HEK293 (cell line): Measurements from ENCODE around the gene RRP15.

Experiments
- BCL11B ChIP-seq: fragments of 450-650 bp; formaldehyde crosslinking; IDR thresholded peaks from 2 replicates; pipeline ENCODE4 v1.5.1; 2016; ENCODE audit warnings: low read depth, missing biosample characterization, missing genetic modification characterization
- CTCF ChIP-seq: fragments of 450-650 bp; formaldehyde crosslinking; IDR thresholded peaks from 2 replicates; pipeline ENCODE4 v1.5.1; 2016; ENCODE audit warnings: missing biosample characterization, missing genetic modification characterization
- EGR2 ChIP-seq: fragments of 450-650 bp; formaldehyde crosslinking; IDR thresholded peaks from 2 replicates; pipeline ENCODE4 v1.5.1; 2016; ENCODE audit warnings: low read depth, missing biosample characterization, missing genetic modification characterization
- ELK4 ChIP-seq: IDR thresholded peaks from 2 replicates; pipeline ENCODE4 v1.6.1; 2011; ENCODE audit warnings: mild to moderate bottlenecking, low read depth, low read length, borderline replicate concordance
- IKZF3 ChIP-seq: fragments of 450-650 bp; IDR thresholded peaks from 2 replicates; pipeline ENCODE4 v1.5.0; 2018; ENCODE audit warnings: missing biosample characterization, mild to moderate bottlenecking, missing genetic modification characterization, moderate library complexity
- KLF16 ChIP-seq: fragments of 450-650 bp; formaldehyde crosslinking; IDR thresholded peaks from 2 replicates; pipeline ENCODE4 v1.5.1; 2017; ENCODE audit warnings: missing biosample characterization, missing genetic modification characterization
- MEIS1 ChIP-seq: sonication (generic); formaldehyde crosslinking; IDR thresholded peaks from 2 replicates; pipeline ENCODE4 v1.8.1; 2022; ENCODE audit warnings: missing genetic modification reagents, mild to moderate bottlenecking, borderline replicate concordance
- PBX3 ChIP-seq: sonication (generic); formaldehyde crosslinking; IDR thresholded peaks from 2 replicates; pipeline ENCODE4 v1.8.1; 2022; ENCODE audit warnings: mild to moderate bottlenecking, moderate library complexity, missing genetic modification reagents
- PRDM2 ChIP-seq: fragments of 450-650 bp; formaldehyde crosslinking; IDR thresholded peaks from 2 replicates; pipeline ENCODE4 v1.5.1; 2016; ENCODE audit warnings: missing biosample characterization, missing genetic modification characterization, borderline replicate concordance
- ZBTB6 ChIP-seq: fragments of 450-650 bp; formaldehyde crosslinking; IDR thresholded peaks from 2 replicates; pipeline ENCODE4 v1.5.1; 2017; ENCODE audit warnings: missing biosample characterization, missing genetic modification characterization
- ZNF157 ChIP-seq: fragments of 450-650 bp; formaldehyde crosslinking; IDR thresholded peaks from 2 replicates; pipeline ENCODE4 v1.5.1; 2016; ENCODE audit warnings: missing biosample characterization, missing genetic modification characterization
- ZNF174 ChIP-seq: fragments of 450-650 bp; formaldehyde crosslinking; IDR thresholded peaks from 2 replicates; pipeline ENCODE4 v1.5.0; 2017; ENCODE audit warnings: missing biosample characterization, mild to moderate bottlenecking, missing genetic modification characterization
- ZNF175 ChIP-seq: fragments of 450-650 bp; formaldehyde crosslinking; IDR thresholded peaks from 2 replicates; pipeline ENCODE4 v1.5.1; 2016; ENCODE audit warnings: missing biosample characterization, missing genetic modification characterization
- ZNF184 ChIP-seq: fragments of 450-650 bp; IDR thresholded peaks from 2 replicates; pipeline ENCODE4 v1.5.1; 2018; ENCODE audit warnings: missing biosample characterization, mild to moderate bottlenecking, missing genetic modification characterization
- ZNF214 ChIP-seq: fragments of 450-650 bp; formaldehyde crosslinking; IDR thresholded peaks from 2 replicates; pipeline ENCODE4 v1.5.1; 2017; ENCODE audit warnings: missing biosample characterization, mild to moderate bottlenecking, missing genetic modification characterization, borderline replicate concordance
- ZNF223 ChIP-seq: fragments of 450-650 bp; formaldehyde crosslinking; IDR thresholded peaks from 2 replicates; pipeline ENCODE4 v1.5.1; 2016; ENCODE audit warnings: missing biosample characterization, missing genetic modification characterization
- ZNF24 ChIP-seq: fragments of 450-650 bp; formaldehyde crosslinking; IDR thresholded peaks from 2 replicates; pipeline ENCODE4 v1.5.1; 2016; ENCODE audit warnings: missing biosample characterization, missing genetic modification characterization
- ZNF266 ChIP-seq: fragments of 450-650 bp; formaldehyde crosslinking; IDR thresholded peaks from 2 replicates; pipeline ENCODE4 v1.5.1; 2016; ENCODE audit warnings: missing biosample characterization, missing genetic modification characterization, low read depth
- ZNF341 ChIP-seq: fragments of 450-650 bp; formaldehyde crosslinking; IDR thresholded peaks from 2 replicates; pipeline ENCODE4; 2016; ENCODE audit warnings: low read depth, missing biosample characterization, missing genetic modification characterization
- ZNF501 ChIP-seq: fragments of 450-650 bp; formaldehyde crosslinking; IDR thresholded peaks from 2 replicates; pipeline ENCODE4 v1.5.1; 2016; ENCODE audit warnings: missing biosample characterization, missing genetic modification characterization
- ZNF544 ChIP-seq: fragments of 450-650 bp; formaldehyde crosslinking; IDR thresholded peaks from 2 replicates; pipeline ENCODE4 v1.5.0; 2017; ENCODE audit warnings: missing biosample characterization, missing genetic modification characterization
- ZNF561 ChIP-seq: fragments of 450-650 bp; IDR thresholded peaks from 2 replicates; pipeline ENCODE4 v1.5.1; 2018; ENCODE audit warnings: missing biosample characterization, missing genetic modification characterization, borderline replicate concordance
- ZNF585B ChIP-seq: fragments of 450-650 bp; formaldehyde crosslinking; IDR thresholded peaks from 2 replicates; pipeline ENCODE4 v1.5.1; 2016; ENCODE audit warnings: missing biosample characterization, missing genetic modification characterization
- ZNF600 ChIP-seq: fragments of 450-650 bp; formaldehyde crosslinking; IDR thresholded peaks from 2 replicates; pipeline ENCODE4 v1.5.1; 2016; ENCODE audit warnings: missing biosample characterization, missing genetic modification characterization
- ZNF664 ChIP-seq: fragments of 450-650 bp; formaldehyde crosslinking; IDR thresholded peaks from 2 replicates; pipeline ENCODE4 v1.5.1; 2016; ENCODE audit warnings: missing biosample characterization, missing genetic modification characterization
- ZNF76 ChIP-seq: fragments of 450-650 bp; formaldehyde crosslinking; IDR thresholded peaks from 2 replicates; pipeline ENCODE4; 2016; ENCODE audit warnings: low read depth, missing biosample characterization, missing genetic modification characterization, borderline replicate concordance
- ZSCAN5A ChIP-seq: fragments of 450-650 bp; formaldehyde crosslinking; IDR thresholded peaks from 2 replicates; pipeline ENCODE4 v1.5.1; 2016; ENCODE audit warnings: missing biosample characterization, missing genetic modification characterization

RRP15 gene

GRCh38 chr1:218304281-218305039, 19.4 kb downstream of the RRP15 start (continued):
- TF ChIP-seq ZSCAN5A (tag by site-specific recombination): no peak
- TF ChIP-seq ZNF664 (tag by site-specific recombination): no peak
- no peak for TF ChIP-seq ZNF223 (tag by site-specific recombination)
- TF ChIP-seq ZNF501: 0 out of 2 replicates have a peak, but pooled peaks have one; percentile 22
- TF ChIP-seq EGR2: no peak
- TF ChIP-seq ZNF561 (tag by site-specific recombination): peak; percentile 78; the same call in 1 of the 2 replicates
- no peak for TF ChIP-seq ZNF341 (tag by site-specific recombination)
- TF ChIP-seq BCL11B (tag by site-specific recombination): no peak
- TF ChIP-seq CTCF (tag by site-specific recombination): no peak
- no peak for TF ChIP-seq PRDM2 (tag by site-specific recombination)
- TF ChIP-seq ZNF585B: no peak
- TF ChIP-seq ZNF266 (tag by site-specific recombination): no peak
- no peak for TF ChIP-seq ZNF174 (tag by site-specific recombination)
- no peak for TF ChIP-seq ZNF544
- TF ChIP-seq ZNF600: peak; percentile 98
- TF ChIP-seq ZNF175: no peak
- 0 out of 2 replicates have a peak, but pooled peaks have one; percentile 67 for TF ChIP-seq ZNF184 (tag by site-specific recombination)
- no peak for TF ChIP-seq KLF16 (tag by site-specific recombination)
- no peak for TF ChIP-seq ZNF214 (tag by site-specific recombination)
- no peak for TF ChIP-seq ELK4
- TF ChIP-seq ZBTB6 (tag by site-specific recombination): no peak
- peak; percentile 92 for TF ChIP-seq MEIS1 (CRISPR knock-in tag)
- TF ChIP-seq IKZF3 (tag by site-specific recombination): peak; percentile 78
- TF ChIP-seq ZNF24 (tag by site-specific recombination): peak; percentile 54; the same call in 1 of the 2 replicates
- no peak for TF ChIP-seq ZNF157 (tag by site-specific recombination)
- no peak for TF ChIP-seq PBX3 (CRISPR knock-in tag)
- no peak for TF ChIP-seq ZNF76 (tag by site-specific recombination)
